ENCODE results near the gene TRMT112. TPM values are rescaled to one million over a fixed set of nuclear protein-coding genes. Genes with fewer than 3 reads are reported as not detected.

The TRMT112 gene
- polyA plus RNA-seq, 1 donor from 2014 or later = 335 TPM

DNA sequence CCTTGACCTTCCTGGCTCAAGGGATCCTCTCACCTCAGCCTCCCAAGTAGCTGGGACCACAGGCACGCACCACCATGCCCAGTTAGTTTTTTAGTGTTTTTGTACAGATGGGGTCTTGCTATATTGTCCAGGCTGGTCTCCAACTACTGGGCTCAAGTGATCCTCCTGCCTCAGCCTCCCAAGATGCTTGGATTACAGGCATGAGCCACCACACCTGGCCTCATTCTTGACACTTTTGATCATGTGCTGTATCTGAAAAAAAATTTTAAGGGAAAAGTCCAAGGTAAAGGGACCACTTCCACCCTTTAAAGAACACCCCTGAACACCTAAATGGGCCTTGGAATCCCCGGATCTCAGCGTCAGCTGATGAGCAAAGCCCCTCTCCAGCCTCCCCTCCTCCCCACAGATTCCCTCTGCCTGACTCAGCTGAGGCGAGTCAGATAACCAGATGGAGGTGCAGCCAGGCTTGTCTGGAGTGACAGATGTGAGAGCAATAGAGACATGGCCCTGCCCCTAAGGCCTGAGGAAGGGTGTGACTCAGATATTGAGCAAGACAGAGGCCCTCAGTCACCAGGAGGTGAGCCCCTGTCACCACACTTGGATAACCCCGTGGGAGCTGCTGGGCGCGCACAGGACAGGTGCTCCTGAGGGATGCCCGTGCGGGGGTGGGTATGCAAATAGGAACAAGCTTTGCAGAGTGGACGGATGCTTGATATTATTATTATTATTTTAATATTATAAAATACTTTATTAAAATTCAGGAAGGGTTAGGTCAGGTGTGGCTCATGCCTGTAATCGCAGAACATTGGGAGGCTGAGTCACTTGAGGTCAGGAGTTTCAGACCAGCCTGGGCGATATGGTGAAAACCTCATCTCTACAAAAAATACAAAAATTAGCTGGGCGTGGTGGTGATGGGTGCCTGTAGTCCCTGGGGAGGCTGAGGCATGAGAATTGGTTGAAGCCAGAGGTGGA, 17.7 kb upstream of the TRMT112 start:
- no peaks in the 10 kb centered on the region for H3K79me2 ChIP-seq (replicated peaks; ENCODE audit: insufficient read depth, low read length)
- no peak overlapping the region for H3K27ac ChIP-seq (ENCODE audit: low read length)
- H3K4me2 ChIP-seq (ENCODE audit: low read length) = no peak overlapping the region
- H3K4me3 ChIP-seq (ENCODE audit: low read length) = no peak overlapping the region
- no peaks in the 10 kb centered on the region for H4K20me1 ChIP-seq (ENCODE audit: insufficient read depth)
- no peaks in the 10 kb centered on the region for H3K36me3 ChIP-seq (ENCODE audit: insufficient read depth, low read length)
- no peaks in the 10 kb centered on the region for H3K9me2 ChIP-seq (ENCODE audit: insufficient read depth, low read length)
- H3K27me3 ChIP-seq (ENCODE audit: insufficient read depth, low read depth, low read length) = no peaks in the 10 kb centered on the region
- no peaks in the 10 kb centered on the region for H3K9me3 ChIP-seq (ENCODE audit: low read length)
- H3F3A ChIP-seq (ENCODE audit: insufficient read depth, low read length, poor library complexity, severe bottlenecking) = no peaks in the 10 kb centered on the region
- H3K9ac ChIP-seq (ENCODE audit: low read length) = no peak overlapping the region
- TF ChIP-seq, protein P1, sequence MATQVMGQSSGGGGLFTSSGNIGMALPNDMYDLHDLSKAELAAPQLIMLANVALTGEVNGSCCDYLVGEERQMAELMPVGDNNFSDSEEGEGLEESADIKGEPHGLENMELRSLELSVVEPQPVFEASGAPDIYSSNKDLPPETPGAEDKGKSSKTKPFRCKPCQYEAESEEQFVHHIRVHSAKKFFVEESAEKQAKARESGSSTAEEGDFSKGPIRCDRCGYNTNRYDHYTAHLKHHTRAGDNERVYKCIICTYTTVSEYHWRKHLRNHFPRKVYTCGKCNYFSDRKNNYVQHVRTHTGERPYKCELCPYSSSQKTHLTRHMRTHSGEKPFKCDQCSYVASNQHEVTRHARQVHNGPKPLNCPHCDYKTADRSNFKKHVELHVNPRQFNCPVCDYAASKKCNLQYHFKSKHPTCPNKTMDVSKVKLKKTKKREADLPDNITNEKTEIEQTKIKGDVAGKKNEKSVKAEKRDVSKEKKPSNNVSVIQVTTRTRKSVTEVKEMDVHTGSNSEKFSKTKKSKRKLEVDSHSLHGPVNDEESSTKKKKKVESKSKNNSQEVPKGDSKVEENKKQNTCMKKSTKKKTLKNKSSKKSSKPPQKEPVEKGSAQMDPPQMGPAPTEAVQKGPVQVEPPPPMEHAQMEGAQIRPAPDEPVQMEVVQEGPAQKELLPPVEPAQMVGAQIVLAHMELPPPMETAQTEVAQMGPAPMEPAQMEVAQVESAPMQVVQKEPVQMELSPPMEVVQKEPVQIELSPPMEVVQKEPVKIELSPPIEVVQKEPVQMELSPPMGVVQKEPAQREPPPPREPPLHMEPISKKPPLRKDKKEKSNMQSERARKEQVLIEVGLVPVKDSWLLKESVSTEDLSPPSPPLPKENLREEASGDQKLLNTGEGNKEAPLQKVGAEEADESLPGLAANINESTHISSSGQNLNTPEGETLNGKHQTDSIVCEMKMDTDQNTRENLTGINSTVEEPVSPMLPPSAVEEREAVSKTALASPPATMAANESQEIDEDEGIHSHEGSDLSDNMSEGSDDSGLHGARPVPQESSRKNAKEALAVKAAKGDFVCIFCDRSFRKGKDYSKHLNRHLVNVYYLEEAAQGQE (IDR thresholded peaks at IDR 0.05; ENCODE audit: borderline replicate concordance) = no peak
- TF ChIP-seq EP300 (conservative IDR thresholded peaks at IDR 0.05; ENCODE audit: poor library complexity, severe bottlenecking) (no peak), TAF1 (IDR thresholded peaks at IDR 0.05; ENCODE audit: low read depth) (no peak), RAD21 (conservative IDR thresholded peaks at IDR 0.05) (no peak), POLR2AphosphoS5 (IDR thresholded peaks at IDR 0.05) (no peak), EZH2 (IDR thresholded peaks at IDR 0.05; ENCODE audit: borderline replicate concordance, insufficient read depth, low read length, poor library complexity, severe bottlenecking) (no peak), MXI1 (conservative IDR thresholded peaks at IDR 0.05; ENCODE audit: poor library complexity, severe bottlenecking) (no peak), SMC3 (conservative IDR thresholded peaks at IDR 0.05; ENCODE audit: poor library complexity) (no peak)
- TF ChIP-seq, protein P2, sequence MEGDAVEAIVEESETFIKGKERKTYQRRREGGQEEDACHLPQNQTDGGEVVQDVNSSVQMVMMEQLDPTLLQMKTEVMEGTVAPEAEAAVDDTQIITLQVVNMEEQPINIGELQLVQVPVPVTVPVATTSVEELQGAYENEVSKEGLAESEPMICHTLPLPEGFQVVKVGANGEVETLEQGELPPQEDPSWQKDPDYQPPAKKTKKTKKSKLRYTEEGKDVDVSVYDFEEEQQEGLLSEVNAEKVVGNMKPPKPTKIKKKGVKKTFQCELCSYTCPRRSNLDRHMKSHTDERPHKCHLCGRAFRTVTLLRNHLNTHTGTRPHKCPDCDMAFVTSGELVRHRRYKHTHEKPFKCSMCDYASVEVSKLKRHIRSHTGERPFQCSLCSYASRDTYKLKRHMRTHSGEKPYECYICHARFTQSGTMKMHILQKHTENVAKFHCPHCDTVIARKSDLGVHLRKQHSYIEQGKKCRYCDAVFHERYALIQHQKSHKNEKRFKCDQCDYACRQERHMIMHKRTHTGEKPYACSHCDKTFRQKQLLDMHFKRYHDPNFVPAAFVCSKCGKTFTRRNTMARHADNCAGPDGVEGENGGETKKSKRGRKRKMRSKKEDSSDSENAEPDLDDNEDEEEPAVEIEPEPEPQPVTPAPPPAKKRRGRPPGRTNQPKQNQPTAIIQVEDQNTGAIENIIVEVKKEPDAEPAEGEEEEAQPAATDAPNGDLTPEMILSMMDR (IDR thresholded peaks at IDR 0.05; ENCODE audit: poor library complexity, severe bottlenecking) = no peak
- H2AFZ ChIP-seq (ENCODE audit: low read depth, low read length) = no peak overlapping the region

DNA sequence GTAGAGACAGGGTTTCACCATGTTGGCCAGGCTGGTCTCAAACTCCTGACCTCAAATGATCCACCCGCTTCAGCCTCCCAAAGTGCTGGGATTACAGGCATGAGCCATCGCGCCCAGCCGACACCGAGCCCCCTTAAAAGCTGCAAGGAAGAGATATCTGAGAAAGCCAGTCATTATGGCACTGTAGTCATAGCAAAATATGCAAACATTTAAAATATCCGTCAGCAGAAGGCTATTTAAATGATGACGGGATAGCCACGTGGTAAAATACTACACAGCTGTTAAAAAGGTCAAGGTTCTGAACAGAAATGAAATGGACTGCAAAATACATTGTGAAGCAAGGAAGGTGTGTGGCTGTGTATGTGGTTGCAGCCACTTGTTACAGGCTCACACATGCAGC, 16.2 kb upstream of the TRMT112 start:
- TF ChIP-seq TAF1 (IDR thresholded peaks at IDR 0.05; ENCODE audit: low read depth) = no peak
- no peak for TF ChIP-seq EP300 (conservative IDR thresholded peaks at IDR 0.05; ENCODE audit: poor library complexity, severe bottlenecking)
- TF ChIP-seq POLR2AphosphoS5 (IDR thresholded peaks at IDR 0.05) = no peak
- TF ChIP-seq, protein P1 (IDR thresholded peaks at IDR 0.05; ENCODE audit: borderline replicate concordance) = no peak
- no peak for TF ChIP-seq EZH2 (IDR thresholded peaks at IDR 0.05; ENCODE audit: borderline replicate concordance, insufficient read depth, low read length, poor library complexity, severe bottlenecking)
- no peak for TF ChIP-seq RAD21 (conservative IDR thresholded peaks at IDR 0.05)
- TF ChIP-seq MXI1 (conservative IDR thresholded peaks at IDR 0.05; ENCODE audit: poor library complexity, severe bottlenecking) = no peak
- TF ChIP-seq, protein P2 (IDR thresholded peaks at IDR 0.05; ENCODE audit: poor library complexity, severe bottlenecking) = no peak
- no peak for TF ChIP-seq SMC3 (conservative IDR thresholded peaks at IDR 0.05; ENCODE audit: poor library complexity)
- H3K27me3 ChIP-seq (ENCODE audit: insufficient read depth, low read depth, low read length) = no peaks in the 10 kb centered on the region
- no peaks in the 10 kb centered on the region for H3K79me2 ChIP-seq (replicated peaks; ENCODE audit: insufficient read depth, low read length)
- no peaks in the 10 kb centered on the region for H3K9me3 ChIP-seq (ENCODE audit: low read length)
- H3K27ac ChIP-seq (ENCODE audit: low read length) = no peak overlapping the region
- no peaks in the 10 kb centered on the region for H3K36me3 ChIP-seq (ENCODE audit: insufficient read depth, low read length)
- H3K4me2 ChIP-seq (ENCODE audit: low read length) = no peak overlapping the region
- no peak overlapping the region for H2AFZ ChIP-seq (ENCODE audit: low read depth, low read length)
- H3K4me3 ChIP-seq (ENCODE audit: low read length) = no peak overlapping the region
- no peak overlapping the region for H3K9ac ChIP-seq (ENCODE audit: low read length)
- no peaks in the 10 kb centered on the region for H4K20me1 ChIP-seq (ENCODE audit: insufficient read depth)
- H3K9me2 ChIP-seq (ENCODE audit: insufficient read depth, low read length) = no peaks in the 10 kb centered on the region
- H3F3A ChIP-seq (ENCODE audit: insufficient read depth, low read length, poor library complexity, severe bottlenecking) = no peaks in the 10 kb centered on the region
